Progenitor cell of endocrine pancreas (in vitro differentiated cells): ENCODE measurements around the gene SLC2A4. TPM values are rescaled to one million over a fixed set of nuclear protein-coding genes. Genes with fewer than 3 reads are reported as not detected.

Experiments used
- DNase-seq: peaks from one replicate; pipeline ENCODE4 v3.0.0; 2021; ENCODE audit warnings: low spot score; ENCODE audit not compliant: unreplicated experiment
- H3K27ac Mint-ChIP-seq: 2 replicates; pipeline ENCODE4 v1.8.0; 2021; ENCODE audit warnings: mild to moderate bottlenecking, moderate library complexity, mixed read lengths
- H3K27me3 Mint-ChIP-seq: 2 replicates; pipeline ENCODE4 v1.8.0; 2021; ENCODE audit warnings: mixed read lengths
- H3K36me3 Mint-ChIP-seq: 2 replicates; pipeline ENCODE4 v1.8.0; 2022; ENCODE audit warnings: mixed read lengths; ENCODE audit not compliant: insufficient read depth
- H3K4me1 Mint-ChIP-seq: 2 replicates; pipeline ENCODE4 v1.8.0; 2021; ENCODE audit warnings: low read depth, mixed read lengths
- H3K4me3 Mint-ChIP-seq: 2 replicates; pipeline ENCODE4 v1.8.0; 2021; ENCODE audit warnings: low read depth, mild to moderate bottlenecking, moderate library complexity, mixed read lengths
- H3K9me3 Mint-ChIP-seq: 2 replicates; pipeline ENCODE4 v1.8.0; 2021; ENCODE audit warnings: low read depth, mixed read lengths
- total RNA-seq: library from RNA; stranded (reverse); gene quantifications from 2 replicates; pipeline ENCODE4 v1.2.1, GENCODE V29; 2021
- TF ChIP-seq, protein P1 (sequence below): fragments of 200-600 bp; sonication (generic); IDR thresholded peaks from one replicate; pipeline ENCODE4 v1.5.0; 2021; ENCODE audit warnings: antibody characterized with exemption, mild to moderate bottlenecking; ENCODE audit not compliant: unreplicated experiment

SLC2A4 gene
- total RNA-seq, 1 donor from 2014 or later, result 1.5 TPM

DNA sequence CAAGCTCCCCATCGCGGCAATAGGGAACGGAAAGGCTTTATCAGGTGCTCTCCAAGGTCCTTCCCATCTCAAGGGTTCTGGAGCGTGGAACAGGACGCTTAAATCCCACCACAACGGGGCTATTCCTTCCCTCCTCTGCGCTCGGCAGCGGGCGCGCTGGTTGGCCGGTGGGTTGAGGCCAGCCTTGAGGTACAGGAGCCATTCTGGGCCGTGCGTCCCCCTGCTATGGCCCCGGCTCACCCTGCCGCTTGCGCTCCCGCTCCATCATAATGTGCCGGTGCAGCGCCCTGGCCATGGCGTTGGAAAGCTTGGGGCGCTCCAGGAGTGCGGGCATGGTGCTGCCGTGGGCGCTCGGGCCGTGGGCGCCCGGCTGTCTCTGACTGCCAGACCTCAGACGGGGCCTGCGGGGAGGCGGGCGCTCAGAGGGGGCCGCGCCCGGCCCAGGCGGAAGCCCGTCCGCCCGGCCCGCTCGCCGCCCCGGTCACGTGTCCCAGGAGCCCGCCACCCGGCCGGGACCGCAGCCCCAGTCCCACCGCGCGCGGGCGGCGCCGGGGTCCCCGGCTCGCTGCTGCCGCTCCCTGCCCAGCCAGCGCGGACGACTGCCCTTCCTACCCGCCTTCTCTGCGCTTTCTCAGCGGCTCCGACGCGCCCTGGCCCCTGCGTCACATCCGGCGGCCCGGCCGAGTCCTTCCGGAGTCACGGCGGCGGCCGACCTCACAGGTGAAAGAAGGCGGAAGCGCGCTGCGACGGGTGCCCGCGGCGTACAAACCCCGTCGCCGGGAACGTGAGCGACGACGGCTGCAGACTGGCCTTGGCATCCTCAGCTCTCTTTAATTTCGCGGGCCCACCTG lies 33.4 kb downstream of the SLC2A4 start, which contains the start of gene GPS2:
Gene GPS2, minus strand, starts transcription at position 642 of the 851 bp plus-strand sequence. Its CDS starts 308 bp downstream, at position 334.
- TF ChIP-seq, protein P1, sequence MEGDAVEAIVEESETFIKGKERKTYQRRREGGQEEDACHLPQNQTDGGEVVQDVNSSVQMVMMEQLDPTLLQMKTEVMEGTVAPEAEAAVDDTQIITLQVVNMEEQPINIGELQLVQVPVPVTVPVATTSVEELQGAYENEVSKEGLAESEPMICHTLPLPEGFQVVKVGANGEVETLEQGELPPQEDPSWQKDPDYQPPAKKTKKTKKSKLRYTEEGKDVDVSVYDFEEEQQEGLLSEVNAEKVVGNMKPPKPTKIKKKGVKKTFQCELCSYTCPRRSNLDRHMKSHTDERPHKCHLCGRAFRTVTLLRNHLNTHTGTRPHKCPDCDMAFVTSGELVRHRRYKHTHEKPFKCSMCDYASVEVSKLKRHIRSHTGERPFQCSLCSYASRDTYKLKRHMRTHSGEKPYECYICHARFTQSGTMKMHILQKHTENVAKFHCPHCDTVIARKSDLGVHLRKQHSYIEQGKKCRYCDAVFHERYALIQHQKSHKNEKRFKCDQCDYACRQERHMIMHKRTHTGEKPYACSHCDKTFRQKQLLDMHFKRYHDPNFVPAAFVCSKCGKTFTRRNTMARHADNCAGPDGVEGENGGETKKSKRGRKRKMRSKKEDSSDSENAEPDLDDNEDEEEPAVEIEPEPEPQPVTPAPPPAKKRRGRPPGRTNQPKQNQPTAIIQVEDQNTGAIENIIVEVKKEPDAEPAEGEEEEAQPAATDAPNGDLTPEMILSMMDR, result no peak
- DNase-seq, result peak; percentile 85
- no peaks in the 10 kb centered on the region for H3K27me3 Mint-ChIP-seq
- H3K27ac Mint-ChIP-seq, result peak within 1 kb of the TSS; percentile 92
- H3K4me3 Mint-ChIP-seq, result peak within 1 kb of the TSS; percentile 81
- H3K36me3 Mint-ChIP-seq, result peaks cover 23% of the 10 kb centered on the region
- H3K9me3 Mint-ChIP-seq, result no peaks in the 10 kb centered on the region
- H3K4me1 Mint-ChIP-seq, result peaks cover 16% of the 10 kb centered on the region

GRCh38 chr17:7315570-7316235 lies 34.2 kb downstream of the SLC2A4 start:
- Mint-ChIP-seq H3K27ac (peak overlapping the region; percentile 92), H3K27me3 (no peaks in the 10 kb centered on the region), H3K9me3 (no peaks in the 10 kb centered on the region), H3K36me3 (peaks cover 16% of the 10 kb centered on the region), H3K4me3 (peak overlapping the region; percentile 81), H3K4me1 (peaks cover 9% of the 10 kb centered on the region)
- TF ChIP-seq, protein P1, result no peak
- DNase-seq, result no peak

DNA sequence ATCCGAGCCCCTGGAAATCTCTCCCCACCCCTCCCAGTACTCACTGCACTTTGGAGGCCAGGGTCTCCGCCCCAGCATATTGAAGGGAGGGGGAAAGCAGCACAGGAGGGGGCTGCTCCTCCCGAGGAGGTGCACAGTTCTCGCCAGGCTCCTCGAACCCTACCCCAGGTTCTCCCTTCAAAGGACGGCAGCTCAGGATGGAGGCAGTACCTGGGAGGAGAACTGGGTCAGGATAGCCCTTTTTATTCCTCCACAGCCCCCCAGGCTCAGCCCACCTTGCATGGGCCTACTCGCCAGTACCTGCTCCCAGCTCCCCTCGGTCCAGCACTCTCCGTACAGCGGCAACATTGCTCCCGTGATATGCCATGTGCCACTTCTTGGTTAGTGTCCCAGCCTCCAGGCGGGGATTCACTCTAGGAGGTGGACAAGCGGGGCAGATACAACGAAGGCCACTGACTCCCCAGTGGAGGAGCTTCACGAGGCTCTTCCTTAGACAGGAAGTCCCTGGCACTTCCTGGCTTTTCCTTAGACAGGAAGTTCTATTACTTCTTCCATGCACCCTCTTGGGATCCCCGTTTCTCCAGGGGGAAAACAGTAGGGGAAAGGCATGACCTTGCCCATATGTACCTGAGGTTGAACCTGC lies 35.8 kb downstream of the SLC2A4 start:
- Mint-ChIP-seq H3K9me3 (no peaks in the 10 kb centered on the region), H3K4me3 (peak overlapping the region; percentile 46), H3K36me3 (peaks cover 14% of the 10 kb centered on the region), H3K27me3 (no peaks in the 10 kb centered on the region), H3K4me1 (peaks cover 9% of the 10 kb centered on the region), H3K27ac (no peak overlapping the region)
- TF ChIP-seq, protein P1, result no peak
- no peak for DNase-seq

DNA sequence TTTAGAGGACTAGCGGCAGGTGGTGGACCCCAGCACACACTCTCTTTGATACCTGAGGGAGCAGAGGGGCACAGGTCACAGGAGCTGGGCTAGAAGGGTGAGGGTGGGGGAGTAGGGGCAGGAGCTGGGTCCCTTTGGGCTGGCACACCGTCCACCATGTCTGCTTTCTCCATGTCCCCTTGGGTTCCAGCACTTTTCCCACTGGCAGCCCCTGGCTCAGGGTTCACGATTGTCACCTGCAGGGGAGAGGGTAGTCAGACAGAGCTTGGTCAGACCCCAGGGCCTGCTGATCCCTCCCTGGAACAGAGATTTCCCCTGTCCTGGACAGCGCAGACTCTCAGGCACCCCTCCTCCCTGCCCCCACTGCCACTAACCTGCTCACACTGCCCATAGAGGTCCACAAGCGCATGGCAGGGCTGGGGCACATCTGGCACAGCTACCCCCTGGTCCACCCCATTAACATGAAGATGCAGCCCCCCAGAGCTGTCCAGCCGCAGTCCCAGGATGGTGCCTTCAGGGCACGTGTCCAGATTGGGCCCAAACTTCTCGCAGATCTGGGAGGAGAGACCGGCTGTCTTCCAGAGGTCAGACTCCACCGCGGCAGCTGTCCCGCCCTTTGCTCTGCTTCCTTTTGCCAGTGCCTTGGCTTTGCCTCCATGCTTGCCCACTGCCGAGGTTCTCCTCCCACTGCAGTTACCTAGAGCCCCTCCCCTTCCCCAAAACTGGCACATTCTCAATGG lies 36.8 kb downstream of the SLC2A4 start:
- H3K36me3 Mint-ChIP-seq, result peaks cover 8% of the 10 kb centered on the region
- DNase-seq, result no peak
- TF ChIP-seq, protein P1, result no peak

More for the DNA sequence above, 36.8 kb downstream of the SLC2A4 start:
- H3K27ac Mint-ChIP-seq, result no peak overlapping the region
- H3K4me3 Mint-ChIP-seq, result no peak overlapping the region
- no peaks in the 10 kb centered on the region for H3K27me3 Mint-ChIP-seq
- H3K4me1 Mint-ChIP-seq, result peaks cover 9% of the 10 kb centered on the region
- no peaks in the 10 kb centered on the region for H3K9me3 Mint-ChIP-seq
